Hematopoietic multipotent progenitor cell (in vitro differentiated cells): ENCODE results near the gene PDCD1. TPM values are rescaled to one million over a fixed set of nuclear protein-coding genes. Genes with fewer than 3 reads are reported as not detected.
"Not testable (repeated sequence)": the region's sequence is repeated elsewhere in the genome, so short reads cannot be mapped to it uniquely, and the experiment has no call there.

Experiments used
- DNase-seq, 3 donors: peaks; one replicate each; pipeline ENCODE4 v3.0.0-alpha.2; 2011 to 2015; ENCODE audit warnings: low read depth in 2 of 3, low spot score in 2 of 3
- total RNA-seq: library from RNA; depleted of rRNA; stranded (reverse); fragments of >200 nt; gene quantifications from one replicate; pipeline ENCODE4 v1.2.3, GENCODE V29; 2012

PDCD1 gene
- total RNA-seq, 1 donor: 0.27 TPM

- no peak for DNase-seq
Observed at GRCh38 chr2:241802421-241803318, 56.0 kb downstream of the PDCD1 start.

- DNase-seq: no peak
Observed at GRCh38 chr2:241801611-241802420, 56.9 kb downstream of the PDCD1 start.

GRCh38 chr2:241800198-241800903 is 58.3 kb downstream of the PDCD1 start:
- not testable (repeated sequence) for DNase-seq

Other genes starting within 250 kb of the PDCD1 start
- 49.8 TPM for gene THAP4, start 221.7 kb downstream of the PDCD1 start, total RNA-seq
- gene ATG4B, start 221.2 kb downstream of the PDCD1 start, total RNA-seq: 93.2 TPM
- 10.0 TPM for gene DTYMK, start 172.1 kb downstream of the PDCD1 start, total RNA-seq
- 43.9 TPM for gene ING5, start 156.9 kb downstream of the PDCD1 start, total RNA-seq
- gene D2HGDH, start 124.3 kb downstream of the PDCD1 start, total RNA-seq: 29.1 TPM
- 3.8 TPM for gene GAL3ST2, start 82.1 kb downstream of the PDCD1 start, total RNA-seq
- 9.2 TPM for gene NEU4, start 49.7 kb downstream of the PDCD1 start, total RNA-seq
- 1.1 TPM for gene RTP5, start 10.8 kb upstream of the PDCD1 start, total RNA-seq